Measurements from ENCODE around the gene RARRES2. TPM values are rescaled to one million over a fixed set of nuclear protein-coding genes. Genes with fewer than 3 reads are reported as not detected.

RARRES2 gene
- total RNA-seq, 1 donor from 2014 or later, result 24.9 TPM

GRCh38 chr7:150335108-150335773, 6.2 kb downstream of the RARRES2 start:
- Mint-ChIP-seq H3K27ac (peak overlapping the region; percentile 82), H3K9me3 (no peaks in the 10 kb centered on the region), H3K36me3 (no peaks in the 10 kb centered on the region), H3K27me3 (ENCODE audit: low read depth) (peaks cover 11% of the 10 kb centered on the region), H3K4me1 (peaks cover 20% of the 10 kb centered on the region), H3K4me3 (no peak overlapping the region)
- no peak for TF ChIP-seq CTCF (IDR thresholded peaks at IDR 0.05; ENCODE audit: unreplicated experiment)
- DNase-seq (ENCODE audit: low spot score in 2 of 2, unreplicated experiment in 2 of 2), result no peak

- no peak for TF ChIP-seq CTCF (IDR thresholded peaks at IDR 0.05; ENCODE audit: unreplicated experiment)
- Mint-ChIP-seq H3K9me3 (no peaks in the 10 kb centered on the region), H3K27ac (no peak overlapping the region), H3K4me1 (peaks cover 9% of the 10 kb centered on the region), H3K36me3 (no peaks in the 10 kb centered on the region), H3K27me3 (ENCODE audit: low read depth) (no peaks in the 10 kb centered on the region), H3K4me3 (no peak overlapping the region)
- no peak for DNase-seq (ENCODE audit: low spot score in 2 of 2, unreplicated experiment in 2 of 2)
These were observed 7.3 kb downstream of the RARRES2 start for GRCh38 chr7:150334108-150334507.

- no peak for DNase-seq (ENCODE audit: low spot score in 2 of 2, unreplicated experiment in 2 of 2)
- Mint-ChIP-seq H3K4me1 (peaks cover 9% of the 10 kb centered on the region), H3K27ac (no peak overlapping the region), H3K27me3 (ENCODE audit: low read depth) (no peaks in the 10 kb centered on the region), H3K36me3 (no peaks in the 10 kb centered on the region), H3K9me3 (no peaks in the 10 kb centered on the region), H3K4me3 (no peak overlapping the region)
- no peak for TF ChIP-seq CTCF (IDR thresholded peaks at IDR 0.05; ENCODE audit: unreplicated experiment)
These were observed 7.8 kb downstream of the RARRES2 start for GRCh38 chr7:150333659-150334058.

DNA sequence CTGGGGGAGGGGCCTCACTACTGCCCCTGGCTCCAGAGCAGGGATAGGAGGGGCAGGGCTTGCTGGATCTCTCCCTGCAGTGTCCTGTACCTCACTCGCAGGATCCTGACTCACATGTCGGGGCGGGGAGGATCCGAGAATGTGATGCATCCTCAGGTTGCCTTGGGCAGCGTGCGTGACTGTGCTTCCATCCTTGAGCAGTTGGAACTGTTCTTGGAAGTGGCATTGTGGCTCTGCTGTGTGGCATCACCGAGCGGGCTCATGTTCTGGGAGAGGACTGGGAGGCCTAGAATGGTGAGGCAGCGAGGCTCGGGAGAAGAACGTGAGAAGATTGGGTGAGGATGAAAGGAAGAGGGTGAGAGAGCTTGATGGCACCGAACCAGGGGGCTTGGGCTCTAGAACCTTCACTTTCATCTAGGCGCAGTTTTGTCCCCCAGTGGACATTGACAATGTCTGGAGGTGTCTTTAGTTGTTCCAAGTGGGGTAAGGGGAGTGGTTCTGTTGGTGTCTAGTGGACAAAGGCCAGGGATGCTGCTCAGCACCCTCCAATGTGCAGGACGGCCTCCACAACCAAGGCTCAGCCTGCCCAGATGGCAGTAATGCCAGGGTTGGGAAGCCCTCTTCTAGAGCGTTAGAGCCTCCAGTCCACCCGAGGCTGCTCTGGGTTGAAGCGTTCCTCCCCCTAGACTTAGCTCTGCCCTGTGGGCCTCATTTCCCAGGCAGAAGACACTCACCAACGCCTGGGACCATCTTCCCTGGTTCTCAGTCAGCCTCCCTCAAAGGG, 8.4 kb downstream of the RARRES2 start:
- Mint-ChIP-seq H3K27ac (no peak overlapping the region), H3K4me3 (no peak overlapping the region), H3K4me1 (peaks cover 8% of the 10 kb centered on the region), H3K9me3 (no peaks in the 10 kb centered on the region), H3K36me3 (no peaks in the 10 kb centered on the region), H3K27me3 (ENCODE audit: low read depth) (no peaks in the 10 kb centered on the region)
- TF ChIP-seq CTCF (IDR thresholded peaks at IDR 0.05; ENCODE audit: unreplicated experiment), result no peak
- DNase-seq (ENCODE audit: low spot score in 2 of 2, unreplicated experiment in 2 of 2), result no peak

DNA sequence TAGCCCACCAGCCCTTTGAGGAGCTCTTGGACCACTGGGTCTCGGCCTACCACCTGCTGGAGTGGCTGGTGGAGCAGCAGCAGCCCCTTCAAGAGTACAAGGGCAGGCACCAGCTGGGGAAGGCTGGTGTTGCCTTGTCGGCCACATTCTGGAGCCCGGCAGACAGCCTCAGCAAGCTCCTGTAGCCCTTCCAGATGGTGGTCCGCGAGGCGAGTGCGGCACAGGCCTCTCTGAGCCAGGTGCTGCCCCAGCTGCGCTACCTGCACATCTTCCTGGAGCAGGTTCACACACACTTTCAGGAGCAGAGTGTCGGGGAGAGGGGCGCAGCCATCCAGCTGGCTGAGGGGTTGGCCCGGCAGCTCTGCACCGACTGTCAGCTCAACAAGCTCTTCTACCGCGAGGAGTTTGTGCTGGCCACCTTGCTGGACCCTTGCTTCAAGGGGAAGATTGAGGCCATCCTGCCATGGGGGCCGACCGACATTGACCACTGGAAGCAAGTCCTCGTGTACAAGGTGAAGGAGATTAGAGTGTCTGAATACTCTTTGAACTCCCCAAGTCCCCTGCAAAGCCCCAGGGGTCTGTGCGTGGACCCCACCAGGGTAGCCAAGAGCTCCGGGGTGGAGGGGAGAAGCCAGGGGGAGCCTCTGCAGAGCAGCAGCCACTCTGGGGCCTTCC, 11.1 kb downstream of the RARRES2 start:
- Mint-ChIP-seq H3K4me3 (no peak overlapping the region), H3K36me3 (no peaks in the 10 kb centered on the region), H3K4me1 (peaks cover 4% of the 10 kb centered on the region), H3K27me3 (ENCODE audit: low read depth) (no peaks in the 10 kb centered on the region), H3K9me3 (no peaks in the 10 kb centered on the region), H3K27ac (no peak overlapping the region)
- DNase-seq (ENCODE audit: low spot score in 2 of 2, unreplicated experiment in 2 of 2), result no peak
- TF ChIP-seq CTCF (IDR thresholded peaks at IDR 0.05; ENCODE audit: unreplicated experiment), result no peak

Measured in mesothelial cell of epicardium (in vitro differentiated cells).